OCI-LY7 (cell line): ENCODE data around the gene SERPINB5.

Source experiments
- EZH2phosphoT487 ChIP-seq: fragments of 200-600 bp; sonication (generic); IDR thresholded peaks from 2 replicates; pipeline ENCODE4 v1.6.1; 2018; ENCODE audit warnings: low read depth, borderline replicate concordance, mild to moderate bottlenecking, mixed run types, antibody characterized with exemption, low read length, moderate library complexity, mixed read lengths
- TF ChIP-seq, protein P1 (sequence below): fragments of 200-600 bp; sonication (generic); conservative IDR thresholded peaks from 2 replicates; pipeline ENCODE4 v1.5.1; 2014; ENCODE audit warnings: mild to moderate bottlenecking, antibody characterized with exemption, low read length, moderate library complexity, mixed read lengths

DNA sequence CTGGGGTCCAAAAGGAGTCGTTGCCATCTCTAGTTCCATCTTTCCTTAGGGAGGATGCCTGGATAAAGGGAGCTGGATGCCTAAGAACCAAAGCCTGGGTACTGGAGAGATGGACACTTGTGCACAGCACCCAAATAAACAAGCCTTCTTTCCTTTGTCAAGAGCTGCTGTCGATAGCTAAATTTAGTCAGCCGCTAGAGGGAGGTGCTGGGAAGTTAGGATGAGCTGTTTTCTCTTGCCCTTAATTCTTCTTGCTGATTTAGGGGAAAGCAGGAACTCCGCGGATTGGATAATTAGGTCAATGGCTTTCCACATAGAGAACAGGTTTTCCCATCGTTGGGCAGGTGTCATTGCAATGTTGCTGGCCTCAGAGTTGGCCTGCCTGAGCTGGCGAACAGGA is 34.5 kb downstream of the SERPINB5 start:
- TF ChIP-seq, protein P1, sequence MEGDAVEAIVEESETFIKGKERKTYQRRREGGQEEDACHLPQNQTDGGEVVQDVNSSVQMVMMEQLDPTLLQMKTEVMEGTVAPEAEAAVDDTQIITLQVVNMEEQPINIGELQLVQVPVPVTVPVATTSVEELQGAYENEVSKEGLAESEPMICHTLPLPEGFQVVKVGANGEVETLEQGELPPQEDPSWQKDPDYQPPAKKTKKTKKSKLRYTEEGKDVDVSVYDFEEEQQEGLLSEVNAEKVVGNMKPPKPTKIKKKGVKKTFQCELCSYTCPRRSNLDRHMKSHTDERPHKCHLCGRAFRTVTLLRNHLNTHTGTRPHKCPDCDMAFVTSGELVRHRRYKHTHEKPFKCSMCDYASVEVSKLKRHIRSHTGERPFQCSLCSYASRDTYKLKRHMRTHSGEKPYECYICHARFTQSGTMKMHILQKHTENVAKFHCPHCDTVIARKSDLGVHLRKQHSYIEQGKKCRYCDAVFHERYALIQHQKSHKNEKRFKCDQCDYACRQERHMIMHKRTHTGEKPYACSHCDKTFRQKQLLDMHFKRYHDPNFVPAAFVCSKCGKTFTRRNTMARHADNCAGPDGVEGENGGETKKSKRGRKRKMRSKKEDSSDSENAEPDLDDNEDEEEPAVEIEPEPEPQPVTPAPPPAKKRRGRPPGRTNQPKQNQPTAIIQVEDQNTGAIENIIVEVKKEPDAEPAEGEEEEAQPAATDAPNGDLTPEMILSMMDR = peak; percentile 59
- no peak for TF ChIP-seq EZH2phosphoT487
